HEK293T (cell line): ENCODE data around the gene C20orf144.

Source experiments
- CTCF ChIA-PET: fragments of 350-600 bp; formaldehyde crosslinking; extraction: SDS; loops from one replicate; lab custom pipeline; 2021; ENCODE audit warnings: antibody characterized with exemption, inconsistent platforms; lab: Yijun Ruan, JAX
- POLR2A ChIA-PET: fragments of 350-600 bp; formaldehyde crosslinking; extraction: SDS; loops from one replicate; lab custom pipeline; 2020; ENCODE audit warnings: antibody characterized with exemption, inconsistent platforms; lab: Yijun Ruan, JAX
- DNase-seq: peaks from one replicate; pipeline ENCODE4 v3.0.0; 2012; ENCODE audit warnings: mixed read lengths; ENCODE audit errors: extremely low spot score
- ARNT ChIP-seq: fragments of 450-650 bp; IDR thresholded peaks from 2 replicates; pipeline ENCODE4 v1.6.1; 2017; ENCODE audit warnings: mild to moderate bottlenecking
- BHLHE40 ChIP-seq: fragments of 450-650 bp; IDR thresholded peaks from 2 replicates; pipeline ENCODE4 v1.6.1; 2016; ENCODE audit warnings: mild to moderate bottlenecking, moderate library complexity, borderline replicate concordance
- CTBP1 ChIP-seq: fragments of 450-650 bp; IDR thresholded peaks from 2 replicates; pipeline ENCODE4 v1.6.1; 2016; ENCODE audit warnings: borderline replicate concordance
- ELF4 ChIP-seq: fragments of 450-650 bp; IDR thresholded peaks from 2 replicates; pipeline ENCODE4 v1.6.1; 2017; ENCODE audit warnings: antibody characterized with exemption
- FOXA1 ChIP-seq: fragments of 450-650 bp; IDR thresholded peaks from 2 replicates; pipeline ENCODE4 v1.6.1; 2016; ENCODE audit warnings: mild to moderate bottlenecking
- FOXK2 ChIP-seq: fragments of 450-650 bp; IDR thresholded peaks from 2 replicates; pipeline ENCODE4 v1.6.1; 2016; ENCODE audit warnings: mild to moderate bottlenecking
- FOXM1 ChIP-seq: fragments of 450-650 bp; IDR thresholded peaks from 2 replicates; pipeline ENCODE4 v1.6.1; 2017; ENCODE audit warnings: mild to moderate bottlenecking, borderline replicate concordance
- HDGF ChIP-seq: fragments of 450-650 bp; IDR thresholded peaks from 2 replicates; pipeline ENCODE4 v1.6.1; 2017; ENCODE audit warnings: antibody characterized with exemption, borderline replicate concordance
- L3MBTL2 ChIP-seq: fragments of 450-650 bp; conservative IDR thresholded peaks from 2 replicates; pipeline ENCODE4 v1.6.1; 2016; ENCODE audit warnings: mild to moderate bottlenecking
- LEF1 ChIP-seq: fragments of 450-650 bp; IDR thresholded peaks from 2 replicates; pipeline ENCODE4 v1.6.1; 2017; ENCODE audit warnings: mild to moderate bottlenecking, borderline replicate concordance
- NFRKB ChIP-seq: fragments of 450-650 bp; IDR thresholded peaks from 2 replicates; pipeline ENCODE4 v1.6.1; 2016; ENCODE audit warnings: mild to moderate bottlenecking, moderate library complexity
- SP1 ChIP-seq: fragments of 450-650 bp; IDR thresholded peaks from 2 replicates; pipeline ENCODE4 v1.6.1; 2017
- SUZ12 ChIP-seq: fragments of 450-650 bp; IDR thresholded peaks from 2 replicates; pipeline ENCODE4 v1.6.1; 2016; ENCODE audit warnings: mild to moderate bottlenecking
- TARDBP ChIP-seq: fragments of 450-650 bp; IDR thresholded peaks from 2 replicates; pipeline ENCODE4 v1.6.1; 2016
- ZNF384 ChIP-seq: fragments of 450-650 bp; IDR thresholded peaks from 2 replicates; pipeline ENCODE4 v1.6.1; 2016
- TF ChIP-seq, protein P1 (sequence below): fragments of 450-650 bp; IDR thresholded peaks from 2 replicates; pipeline ENCODE4 v1.6.1; 2016

The C20orf144 gene

DNA sequence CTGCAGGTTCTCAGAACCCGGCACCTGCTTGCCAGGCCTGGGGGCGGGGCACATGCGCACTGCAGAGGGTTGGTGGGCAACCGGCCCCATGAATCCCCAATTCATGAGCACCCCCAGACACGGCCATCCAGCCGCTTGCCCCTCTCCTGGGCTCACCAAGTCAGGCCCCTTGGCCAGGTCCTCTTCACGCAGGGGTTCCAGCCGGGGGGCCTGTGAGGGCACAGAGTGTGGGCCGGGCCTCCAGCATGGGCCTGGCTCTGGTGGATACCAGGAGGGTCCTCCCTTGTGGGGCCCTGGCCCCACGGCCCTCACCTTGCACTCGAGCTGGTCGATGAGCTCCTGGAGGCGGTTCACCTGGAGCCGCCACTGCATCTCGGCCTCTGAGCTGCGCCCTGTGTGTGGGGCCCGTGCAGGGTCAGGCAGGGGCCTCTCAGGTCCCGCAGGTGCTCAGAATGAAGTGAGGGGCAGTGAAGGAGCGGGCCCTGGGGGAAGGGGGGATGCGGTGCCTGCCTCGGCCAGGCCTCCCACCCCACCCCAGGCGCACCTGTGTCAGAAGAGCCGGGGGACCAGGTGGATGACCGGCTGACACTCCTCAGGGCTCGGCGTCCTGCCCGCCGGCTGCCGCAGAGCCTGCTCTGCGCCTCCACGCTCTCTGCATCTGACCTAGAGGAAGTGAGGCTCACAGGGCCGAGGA, 2.6 kb upstream of the C20orf144 start:
- ChIA-PET POLR2A (no interaction called here), CTCF (no interaction called here)
- no peak for DNase-seq
- TF ChIP-seq FOXA1 (no peak), L3MBTL2 (no peak), SP1 (no peak), ZNF384 (no peak), BHLHE40 (no peak), CTBP1 (no peak), FOXK2 (no peak), SUZ12 (no peak), LEF1 (no peak), FOXM1 (no peak), NFRKB (no peak), ELF4 (no peak), TARDBP (no peak), ARNT (no peak), HDGF (no peak)
- TF ChIP-seq, protein P1, sequence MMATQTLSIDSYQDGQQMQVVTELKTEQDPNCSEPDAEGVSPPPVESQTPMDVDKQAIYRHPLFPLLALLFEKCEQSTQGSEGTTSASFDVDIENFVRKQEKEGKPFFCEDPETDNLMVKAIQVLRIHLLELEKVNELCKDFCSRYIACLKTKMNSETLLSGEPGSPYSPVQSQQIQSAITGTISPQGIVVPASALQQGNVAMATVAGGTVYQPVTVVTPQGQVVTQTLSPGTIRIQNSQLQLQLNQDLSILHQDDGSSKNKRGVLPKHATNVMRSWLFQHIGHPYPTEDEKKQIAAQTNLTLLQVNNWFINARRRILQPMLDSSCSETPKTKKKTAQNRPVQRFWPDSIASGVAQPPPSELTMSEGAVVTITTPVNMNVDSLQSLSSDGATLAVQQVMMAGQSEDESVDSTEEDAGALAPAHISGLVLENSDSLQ: no peak

DNA sequence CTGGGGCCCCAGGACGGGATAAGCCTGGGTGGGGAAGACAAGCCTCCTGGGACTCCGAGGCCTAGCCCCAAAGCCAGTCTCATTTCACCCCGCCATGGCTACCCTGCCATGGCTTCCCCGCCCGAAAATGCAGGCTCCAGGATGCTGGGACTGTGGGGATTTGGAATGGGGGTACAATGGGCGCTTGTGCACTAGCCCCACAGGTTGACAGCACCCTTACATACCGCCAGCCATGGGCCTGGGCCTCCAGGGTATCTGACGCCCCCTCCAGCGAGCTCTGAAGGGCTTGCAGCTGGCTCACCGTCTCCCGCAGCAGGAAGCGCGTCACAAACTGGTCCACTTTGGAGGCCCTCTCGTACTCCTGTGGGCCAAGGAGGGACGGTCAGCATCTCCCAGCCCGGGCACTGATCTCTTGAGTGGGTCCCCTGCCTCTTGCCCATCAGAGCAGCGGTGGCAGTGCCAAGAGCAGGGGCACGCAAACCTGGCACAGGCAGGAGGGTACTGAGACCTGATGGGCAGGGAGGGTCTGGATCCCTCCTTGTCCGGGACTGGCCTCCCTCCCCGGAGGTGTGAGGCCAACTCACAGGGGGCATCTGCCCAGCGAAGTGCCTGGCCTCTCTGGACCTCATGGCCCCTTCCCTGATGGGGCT, 2.0 kb upstream of the C20orf144 start:
- no peak for DNase-seq
- POLR2A ChIA-PET: interaction anchor here (0.8 kb wide), 1 partner anchor 170 kb away, joined by 3 read pairs; the partner anchor contains the start of gene CBFA2T2
- no peak for TF ChIP-seq TARDBP
- no peak for TF ChIP-seq CTBP1
- CTCF ChIA-PET: no interaction called here

DNA sequence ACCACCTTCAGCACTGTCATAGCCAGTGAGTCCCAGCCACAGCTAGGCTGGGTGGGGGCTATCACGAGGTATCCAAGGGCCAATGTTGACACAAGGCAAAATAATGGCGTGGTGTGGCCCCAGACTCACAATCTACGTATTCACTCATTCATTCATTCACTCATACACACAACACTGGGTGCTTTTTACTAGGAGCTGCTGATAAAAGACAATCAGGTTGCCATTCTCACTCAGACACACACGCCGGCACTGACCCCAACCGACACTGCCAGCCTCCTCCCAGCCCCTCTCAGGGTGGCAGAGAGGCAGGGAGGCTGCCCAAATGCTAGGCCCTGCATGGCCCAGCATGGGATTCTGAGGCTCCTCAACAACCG, 1.5 kb upstream of the C20orf144 start:
- ChIA-PET CTCF (no interaction called here), POLR2A (interaction anchor here (0.8 kb wide), 1 partner anchor 171 kb away, joined by 3 read pairs; the partner anchor contains the start of gene CBFA2T2)
- no peak for DNase-seq
- TF ChIP-seq NFRKB: no peak
- TF ChIP-seq CTBP1: no peak
- TF ChIP-seq SP1: no peak

DNA sequence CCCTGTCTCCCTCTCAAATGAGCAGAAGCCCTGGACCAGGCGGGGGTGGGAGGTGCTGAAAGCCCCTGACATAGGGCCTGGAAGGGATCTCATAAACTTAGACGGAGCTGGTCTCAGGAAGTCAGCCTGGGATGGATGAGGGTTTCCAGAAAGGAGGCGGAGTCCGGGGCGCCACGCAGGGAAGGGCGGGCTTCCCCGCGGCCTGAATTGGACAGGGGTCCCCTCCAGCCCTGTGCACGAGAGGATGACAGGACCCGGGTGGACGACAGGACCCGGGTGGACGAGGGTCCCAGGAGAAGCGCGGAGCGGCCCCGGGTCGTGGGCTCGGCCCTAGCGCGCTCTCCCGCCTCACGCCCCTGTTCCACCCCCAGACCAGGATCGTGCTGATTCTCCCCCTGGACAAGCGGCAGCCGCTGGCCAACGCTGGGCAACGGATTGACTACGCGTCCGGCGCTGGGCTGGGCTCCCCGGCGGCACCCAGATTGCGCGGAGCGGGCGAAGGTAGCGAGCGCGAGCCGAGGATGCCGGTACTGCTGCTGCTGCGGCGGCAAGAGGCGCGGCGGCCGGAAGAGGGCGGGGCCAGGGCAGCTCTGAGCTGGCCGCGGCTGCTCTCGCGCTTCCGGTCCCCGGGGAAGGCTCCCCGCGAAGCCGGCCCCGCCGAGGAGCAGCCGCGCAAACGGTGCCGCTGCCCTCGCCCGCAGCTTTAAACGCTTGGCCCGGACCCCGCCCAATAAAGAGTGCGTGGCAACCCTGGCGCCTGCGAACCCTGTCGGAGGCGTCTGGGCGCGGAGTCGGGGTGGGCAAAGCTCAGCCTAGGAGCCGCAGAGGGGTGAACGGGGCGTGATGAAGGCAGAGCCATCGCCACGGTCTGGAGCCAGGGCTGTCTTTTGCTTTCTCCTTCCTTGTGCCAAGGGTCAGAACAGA, 1.3 kb downstream of the C20orf144 start:
- peak; percentile 87 for DNase-seq
- CTCF ChIA-PET: interaction anchor here (0.6 to 0.7 kb wide), 3 partner anchors 10 to 1776 kb away, joined by 3 to 5 read pairs (median 4); no protein-coding TSS in a partner anchor
- TF ChIP-seq L3MBTL2 (no peak), ELF4 (no peak), HDGF (no peak), ARNT (no peak), CTBP1 (no peak), FOXK2 (no peak)
- TF ChIP-seq, protein P1: no peak
- POLR2A ChIA-PET: interaction anchor here (0.7 to 4.2 kb wide), 21 partner anchors 9 to 308 kb away, joined by 3 to 23 read pairs (median 5); partner anchors contain the start of genes CBFA2T2, CDK5RAP1 and NECAB3

DNA sequence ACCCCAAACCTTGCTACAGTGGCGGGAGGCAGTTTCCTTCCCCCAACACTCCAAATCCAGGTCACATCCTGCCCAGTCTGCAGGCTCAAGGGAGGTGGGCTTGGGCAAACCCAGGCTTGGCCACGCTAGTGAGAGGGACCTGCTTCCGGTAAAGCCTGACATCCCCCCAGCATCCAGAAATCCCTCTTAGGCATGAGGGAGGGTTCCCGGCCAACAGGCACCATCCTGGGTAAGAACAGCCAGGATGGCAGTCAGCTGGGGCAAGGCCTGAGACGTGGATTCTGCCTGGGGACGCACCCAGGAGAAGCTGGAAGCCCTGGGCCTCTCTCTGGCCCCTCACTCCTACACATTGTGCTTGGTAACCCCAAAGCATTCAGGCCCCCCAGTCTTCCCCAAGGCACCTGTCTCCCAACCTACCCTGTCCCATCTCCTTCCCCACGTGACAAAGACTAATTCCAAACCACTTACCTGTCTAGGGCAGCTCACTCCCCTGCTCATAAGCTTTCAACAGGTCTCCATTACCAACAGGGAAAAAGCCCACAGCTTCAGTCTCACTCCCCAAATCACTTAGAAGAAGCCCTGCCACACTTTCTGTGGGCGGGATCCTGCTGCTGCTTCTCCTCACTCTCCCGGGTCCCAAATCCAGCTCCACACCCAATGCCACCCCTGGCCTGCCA, 2.1 kb downstream of the C20orf144 start:
- DNase-seq: no peak
- no peak for TF ChIP-seq ZNF384
- TF ChIP-seq ELF4: no peak
- TF ChIP-seq SUZ12: no peak
- TF ChIP-seq, protein P1: no peak
- no peak for TF ChIP-seq ARNT
- TF ChIP-seq FOXM1: no peak
- no peak for TF ChIP-seq NFRKB
- no peak for TF ChIP-seq SP1
- TF ChIP-seq HDGF: no peak
- no peak for TF ChIP-seq LEF1
- no peak for TF ChIP-seq BHLHE40
- TF ChIP-seq CTBP1: no peak
- no peak for TF ChIP-seq L3MBTL2
- no peak for TF ChIP-seq TARDBP
- ChIA-PET POLR2A (interaction anchor here (0.7 to 4.2 kb wide), 13 partner anchors 9 to 263 kb away, joined by 3 to 23 read pairs (median 8); partner anchors contain the start of genes CBFA2T2, CDK5RAP1 and NECAB3), CTCF (no interaction called here)
